K562 (cell line): ENCODE measurements around the gene CEP76. TPM values are rescaled to one million over a fixed set of nuclear protein-coding genes. Genes with fewer than 3 reads are reported as not detected.

Experiments
- CBFA2T2 ChIP-seq: fragments of 450-650 bp; conservative IDR thresholded peaks from 2 replicates; pipeline ENCODE4 v1.6.1; 2017; ENCODE audit warnings: mild to moderate bottlenecking
- FIP1L1 ChIP-seq: fragments of 200-400 bp; formaldehyde crosslinking; IDR thresholded peaks from 2 replicates; pipeline ENCODE4 v1.6.1; 2018; ENCODE audit warnings: mild to moderate bottlenecking, low read depth, low read length; ENCODE audit not compliant: poor library complexity, severe bottlenecking
- HNRNPLL ChIP-seq: fragments of 200-400 bp; formaldehyde crosslinking; IDR thresholded peaks from 2 replicates; pipeline ENCODE4 v1.6.1; 2017; ENCODE audit warnings: low read length, low read depth, mild to moderate bottlenecking; ENCODE audit not compliant: poor library complexity, severe bottlenecking
- KLF13 ChIP-seq: fragments of 450-650 bp; IDR thresholded peaks from 2 replicates; pipeline ENCODE4 v1.6.1; 2016; ENCODE audit warnings: missing genetic modification characterization, low read depth, mild to moderate bottlenecking, missing compliant biosample characterization, moderate library complexity, borderline replicate concordance
- NCOA2 ChIP-seq, 2 experiments: fragments of 450-650 bp; IDR thresholded peaks; 2 replicates each; pipeline ENCODE4 v1.6.1; 2018; ENCODE audit warnings: mild to moderate bottlenecking in 2 of 2, moderate library complexity in 1 of 2; ENCODE audit not compliant: partially characterized antibody in 2 of 2
- NFE2L1 ChIP-seq: fragments of 450-650 bp; IDR thresholded peaks from 2 replicates; pipeline ENCODE4 v1.6.1; 2016; ENCODE audit warnings: missing genetic modification characterization, low read depth, mild to moderate bottlenecking, missing compliant biosample characterization, moderate library complexity, borderline replicate concordance
- NONO ChIP-seq, 2 experiments: fragments of 200-400 bp in 1 of 2; fragments of 450-650 bp in 1 of 2; formaldehyde crosslinking in 1 of 2; IDR thresholded peaks; 2 replicates each; pipeline ENCODE4 v1.6.1; 2017; ENCODE audit warnings: low read depth in 2 of 2, mild to moderate bottlenecking in 2 of 2, moderate library complexity in 2 of 2, low read length in 1 of 2
- RFX5 ChIP-seq: IDR thresholded peaks from 2 replicates; pipeline ENCODE4 v1.6.1; 2011; ENCODE audit warnings: low read depth, mild to moderate bottlenecking, improper control_type of control experiment, low read length
- SNIP1 ChIP-seq: fragments of 450-650 bp; IDR thresholded peaks from 2 replicates; pipeline ENCODE4 v1.7.1; 2017; ENCODE audit warnings: low read depth, mild to moderate bottlenecking
- SRSF1 ChIP-seq: fragments of 200-400 bp; formaldehyde crosslinking; IDR thresholded peaks from 2 replicates; pipeline ENCODE4 v1.6.1; 2017; ENCODE audit warnings: mild to moderate bottlenecking, low read depth, low read length, moderate library complexity
- TCF3 ChIP-seq: sonication (generic); formaldehyde crosslinking; IDR thresholded peaks from 2 replicates; pipeline ENCODE4 v1.4.0; 2020; ENCODE audit warnings: mild to moderate bottlenecking, missing genetic modification reagents
- TRIM24 ChIP-seq, 2 experiments: fragments of 450-650 bp; IDR thresholded peaks; 2 replicates each; pipeline ENCODE4 v1.6.1; 2016
- ZNF143 ChIP-seq: sonication (generic); formaldehyde crosslinking; IDR thresholded peaks from 2 replicates; pipeline ENCODE4 v1.9.0; 2022; ENCODE audit warnings: mild to moderate bottlenecking, missing genetic modification reagents
- polyA plus RNA-seq, 8 experiments: library from polyadenylated mRNA; depleted of rRNA in 4 of 8; stranded (reverse) in 5 of 8; unstranded in 3 of 8; fragments of >200 nt; fragmentation: Nextera tagmentation in 2 of 8; fragmentation: Illumina TruSeq in 1 of 8; extraction: Ambion mirVana in 2 of 8; extraction: Trizol in 1 of 8; gene quantifications; 2 replicates each; pipeline versions ENCODE4 v1.2.1 to v1.2.3, GENCODE V29; 2011 to 2014; ENCODE audit warnings: inconsistent platforms in 1 of 8, missing spikeins in 1 of 8
- total RNA-seq, 7 experiments: library from RNA; depleted of rRNA in 6 of 7; stranded (reverse); fragments of >200 nt in 6 of 7; fragmentation: Illumina TruSeq in 2 of 7; extraction: Trizol in 2 of 7; gene quantifications; 2 replicates each; pipeline versions ENCODE4 v1.2.1 to v1.2.3, GENCODE V29; 2011 to 2021; ENCODE audit warnings: low replicate concordance in 1 of 7
- TF ChIP-seq, protein P1 (sequence below): fragments of 250-450 bp; sonication (Bioruptor Pico); IDR thresholded peaks from 2 replicates; pipeline ENCODE4 v1.4.0; 2020
- TF ChIP-seq, protein P2 (sequence below): fragments of 450-650 bp; IDR thresholded peaks from 2 replicates; pipeline ENCODE4 v1.6.1; 2016; ENCODE audit warnings: antibody characterized with exemption
- TF ChIP-seq, protein P3 (sequence below): sonication (generic); formaldehyde crosslinking; IDR thresholded peaks from 2 replicates; pipeline ENCODE4 v1.8.1; 2023; ENCODE audit warnings: missing genetic modification reagents, mild to moderate bottlenecking, borderline replicate concordance
- TF ChIP-seq, protein P4 (sequence below): sonication (generic); formaldehyde crosslinking; IDR thresholded peaks from 2 replicates; pipeline ENCODE4 v1.8.0; 2022; ENCODE audit warnings: missing genetic modification reagents, mild to moderate bottlenecking, borderline replicate concordance
- TF ChIP-seq, protein P5 (sequence below): fragments of 450-650 bp; formaldehyde crosslinking; IDR thresholded peaks from 2 replicates; pipeline ENCODE4 v1.4.0; 2020; ENCODE audit warnings: mild to moderate bottlenecking, moderate library complexity

CEP76 gene
- total and polyA plus RNA-seq, 9 of the 15 experiments (the other 6 are each of a cell fraction or from before 2014, with no cell fraction given) = 5.3 to 27.3 (median 19.3) TPM

DNA sequence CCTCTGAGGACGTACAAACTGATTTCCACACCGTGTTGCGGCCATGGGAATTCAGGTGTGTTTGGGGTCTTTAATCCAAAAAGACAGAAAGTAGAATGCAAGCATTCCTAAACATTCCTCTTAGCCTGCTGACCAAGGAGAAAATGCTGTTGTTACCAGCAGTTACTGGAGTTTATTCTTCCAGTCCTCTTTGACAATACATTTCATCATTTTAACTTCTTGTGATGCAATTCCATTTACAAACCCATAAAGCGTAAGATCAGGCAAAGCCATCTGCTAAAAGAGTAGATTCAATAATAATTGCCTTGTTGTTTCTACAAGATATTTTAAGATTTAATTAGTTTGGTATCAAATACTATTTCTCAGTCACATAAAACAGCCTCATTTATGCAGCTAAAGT, 77.3 kb downstream of the CEP76 start (continued):
- TF ChIP-seq FIP1L1 (no peak), NFE2L1 (tag) (no peak), TCF3 (CRISPR knock-in tag) (no peak), TRIM24 (IDR thresholded peaks at IDR 0.05) (peak; percentile 43 to 65; a peak in 2 of 4 replicates), NCOA2 (IDR thresholded peaks at IDR 0.05; ENCODE audit: partially characterized antibody in 2 of 2) (no peak), ZNF143 (CRISPR knock-in tag) (no peak), RFX5 (no peak), SNIP1 (no peak), SRSF1 (no peak), CBFA2T2 (no peak), HNRNPLL (no peak), NONO (IDR thresholded peaks at IDR 0.05; ENCODE audit: low read depth in 2 of 2, low read length in 1 of 2) (no peak), KLF13 (tag) (no peak)
- TF ChIP-seq, protein P1, sequence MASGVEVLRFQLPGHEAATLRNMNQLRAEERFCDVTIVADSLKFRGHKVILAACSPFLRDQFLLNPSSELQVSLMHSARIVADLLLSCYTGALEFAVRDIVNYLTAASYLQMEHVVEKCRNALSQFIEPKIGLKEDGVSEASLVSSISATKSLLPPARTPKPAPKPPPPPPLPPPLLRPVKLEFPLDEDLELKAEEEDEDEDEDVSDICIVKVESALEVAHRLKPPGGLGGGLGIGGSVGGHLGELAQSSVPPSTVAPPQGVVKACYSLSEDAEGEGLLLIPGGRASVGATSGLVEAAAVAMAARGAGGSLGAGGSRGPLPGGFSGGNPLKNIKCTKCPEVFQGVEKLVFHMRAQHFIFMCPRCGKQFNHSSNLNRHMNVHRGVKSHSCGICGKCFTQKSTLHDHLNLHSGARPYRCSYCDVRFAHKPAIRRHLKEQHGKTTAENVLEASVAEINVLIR (CRISPR knock-in tag) = no peak
- TF ChIP-seq, protein P2, sequence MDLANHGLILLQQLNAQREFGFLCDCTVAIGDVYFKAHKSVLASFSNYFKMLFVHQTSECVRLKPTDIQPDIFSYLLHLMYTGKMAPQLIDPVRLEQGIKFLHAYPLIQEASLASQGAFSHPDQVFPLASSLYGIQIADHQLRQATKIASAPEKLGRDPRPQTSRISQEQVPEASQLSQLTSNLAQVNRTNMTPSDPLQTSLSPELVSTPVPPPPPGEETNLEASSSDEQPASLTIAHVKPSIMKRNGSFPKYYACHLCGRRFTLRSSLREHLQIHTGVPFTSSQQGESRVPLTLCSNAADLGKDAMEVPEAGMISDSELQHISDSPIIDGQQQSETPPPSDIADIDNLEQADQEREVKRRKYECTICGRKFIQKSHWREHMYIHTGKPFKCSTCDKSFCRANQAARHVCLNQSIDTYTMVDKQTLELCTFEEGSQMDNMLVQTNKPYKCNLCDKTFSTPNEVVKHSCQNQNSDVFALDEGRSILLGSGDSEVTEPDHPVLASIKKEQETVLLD = no peak
- TF ChIP-seq, protein P3, sequence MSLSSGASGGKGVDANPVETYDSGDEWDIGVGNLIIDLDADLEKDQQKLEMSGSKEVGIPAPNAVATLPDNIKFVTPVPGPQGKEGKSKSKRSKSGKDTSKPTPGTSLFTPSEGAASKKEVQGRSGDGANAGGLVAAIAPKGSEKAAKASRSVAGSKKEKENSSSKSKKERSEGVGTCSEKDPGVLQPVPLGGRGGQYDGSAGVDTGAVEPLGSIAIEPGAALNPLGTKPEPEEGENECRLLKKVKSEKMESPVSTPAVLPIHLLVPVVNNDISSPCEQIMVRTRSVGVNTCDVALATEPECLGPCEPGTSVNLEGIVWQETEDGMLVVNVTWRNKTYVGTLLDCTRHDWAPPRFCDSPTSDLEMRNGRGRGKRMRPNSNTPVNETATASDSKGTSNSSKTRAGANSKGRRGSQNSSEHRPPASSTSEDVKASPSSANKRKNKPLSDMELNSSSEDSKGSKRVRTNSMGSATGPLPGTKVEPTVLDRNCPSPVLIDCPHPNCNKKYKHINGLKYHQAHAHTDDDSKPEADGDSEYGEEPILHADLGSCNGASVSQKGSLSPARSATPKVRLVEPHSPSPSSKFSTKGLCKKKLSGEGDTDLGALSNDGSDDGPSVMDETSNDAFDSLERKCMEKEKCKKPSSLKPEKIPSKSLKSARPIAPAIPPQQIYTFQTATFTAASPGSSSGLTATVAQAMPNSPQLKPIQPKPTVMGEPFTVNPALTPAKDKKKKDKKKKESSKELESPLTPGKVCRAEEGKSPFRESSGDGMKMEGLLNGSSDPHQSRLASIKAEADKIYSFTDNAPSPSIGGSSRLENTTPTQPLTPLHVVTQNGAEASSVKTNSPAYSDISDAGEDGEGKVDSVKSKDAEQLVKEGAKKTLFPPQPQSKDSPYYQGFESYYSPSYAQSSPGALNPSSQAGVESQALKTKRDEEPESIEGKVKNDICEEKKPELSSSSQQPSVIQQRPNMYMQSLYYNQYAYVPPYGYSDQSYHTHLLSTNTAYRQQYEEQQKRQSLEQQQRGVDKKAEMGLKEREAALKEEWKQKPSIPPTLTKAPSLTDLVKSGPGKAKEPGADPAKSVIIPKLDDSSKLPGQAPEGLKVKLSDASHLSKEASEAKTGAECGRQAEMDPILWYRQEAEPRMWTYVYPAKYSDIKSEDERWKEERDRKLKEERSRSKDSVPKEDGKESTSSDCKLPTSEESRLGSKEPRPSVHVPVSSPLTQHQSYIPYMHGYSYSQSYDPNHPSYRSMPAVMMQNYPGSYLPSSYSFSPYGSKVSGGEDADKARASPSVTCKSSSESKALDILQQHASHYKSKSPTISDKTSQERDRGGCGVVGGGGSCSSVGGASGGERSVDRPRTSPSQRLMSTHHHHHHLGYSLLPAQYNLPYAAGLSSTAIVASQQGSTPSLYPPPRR (CRISPR knock-in tag) = no peak
- TF ChIP-seq, protein P4, sequence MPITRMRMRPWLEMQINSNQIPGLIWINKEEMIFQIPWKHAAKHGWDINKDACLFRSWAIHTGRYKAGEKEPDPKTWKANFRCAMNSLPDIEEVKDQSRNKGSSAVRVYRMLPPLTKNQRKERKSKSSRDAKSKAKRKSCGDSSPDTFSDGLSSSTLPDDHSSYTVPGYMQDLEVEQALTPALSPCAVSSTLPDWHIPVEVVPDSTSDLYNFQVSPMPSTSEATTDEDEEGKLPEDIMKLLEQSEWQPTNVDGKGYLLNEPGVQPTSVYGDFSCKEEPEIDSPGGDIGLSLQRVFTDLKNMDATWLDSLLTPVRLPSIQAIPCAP (CRISPR knock-in tag) = no peak
- TF ChIP-seq, protein P5, sequence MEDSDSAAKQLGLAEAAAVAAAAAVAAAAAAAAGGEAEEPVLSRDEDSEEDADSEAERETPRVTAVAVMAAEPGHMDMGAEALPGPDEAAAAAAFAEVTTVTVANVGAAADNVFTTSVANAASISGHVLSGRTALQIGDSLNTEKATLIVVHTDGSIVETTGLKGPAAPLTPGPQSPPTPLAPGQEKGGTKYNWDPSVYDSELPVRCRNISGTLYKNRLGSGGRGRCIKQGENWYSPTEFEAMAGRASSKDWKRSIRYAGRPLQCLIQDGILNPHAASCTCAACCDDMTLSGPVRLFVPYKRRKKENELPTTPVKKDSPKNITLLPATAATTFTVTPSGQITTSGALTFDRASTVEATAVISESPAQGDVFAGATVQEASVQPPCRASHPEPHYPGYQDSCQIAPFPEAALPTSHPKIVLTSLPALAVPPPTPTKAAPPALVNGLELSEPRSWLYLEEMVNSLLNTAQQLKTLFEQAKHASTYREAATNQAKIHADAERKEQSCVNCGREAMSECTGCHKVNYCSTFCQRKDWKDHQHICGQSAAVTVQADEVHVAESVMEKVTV = no peak
